ENCODE data around the gene LCN9.
"Not testable (repeated sequence)": the region's sequence is repeated elsewhere in the genome, so short reads cannot be mapped to it uniquely, and the experiment has no call there.

The LCN9 gene

GRCh38 chr9:135647884-135648283 is 15.2 kb upstream of the LCN9 start:
- no peak for DNase-seq (ENCODE audit: low read depth in 2 of 2)

- DNase-seq (ENCODE audit: low read depth in 2 of 2): no peak
Observed at GRCh38 chr9:135648494-135649410, 14.4 kb upstream of the LCN9 start.

- no peak for DNase-seq (ENCODE audit: low read depth in 2 of 2)
Observed at GRCh38 chr9:135649508-135649907, 13.6 kb upstream of the LCN9 start.

- DNase-seq (ENCODE audit: low read depth in 2 of 2): no peak
Observed at GRCh38 chr9:135650408-135650807, 12.7 kb upstream of the LCN9 start.

GRCh38 chr9:135655317-135655716 is 7.8 kb upstream of the LCN9 start:
- DNase-seq (ENCODE audit: low read depth in 2 of 2): no peak

- DNase-seq (ENCODE audit: low read depth in 2 of 2): no peak
Observed at GRCh38 chr9:135657416-135657815, 5.7 kb upstream of the LCN9 start.

GRCh38 chr9:135659252-135659651 is 3.9 kb upstream of the LCN9 start:
- DNase-seq (ENCODE audit: low read depth in 2 of 2): no peak

GRCh38 chr9:135660407-135660806 is 2.7 kb upstream of the LCN9 start:
- no peak for DNase-seq (ENCODE audit: low read depth in 2 of 2)

- DNase-seq (ENCODE audit: low read depth in 2 of 2): no peak
Observed at GRCh38 chr9:135661816-135662560, 1.1 kb upstream of the LCN9 start.

- no peak for DNase-seq (ENCODE audit: low read depth in 2 of 2)
Observed at GRCh38 chr9:135663451-135663770, 302 bp downstream of the LCN9 start.

- DNase-seq (ENCODE audit: low read depth in 2 of 2): no peak
Observed at GRCh38 chr9:135663857-135664256, 748 bp downstream of the LCN9 start.

- no peak for DNase-seq (ENCODE audit: low read depth in 2 of 2)
Observed at GRCh38 chr9:135664266-135664665, 1.2 kb downstream of the LCN9 start.

- DNase-seq (ENCODE audit: low read depth in 2 of 2): no peak
Observed at GRCh38 chr9:135664801-135665794, 2.0 kb downstream of the LCN9 start.

GRCh38 chr9:135665795-135666189 is 2.7 kb downstream of the LCN9 start:
- no peak for DNase-seq (ENCODE audit: low read depth in 2 of 2)

GRCh38 chr9:135666534-135667462 is 3.7 kb downstream of the LCN9 start:
- DNase-seq (ENCODE audit: low read depth in 2 of 2): no peak

- DNase-seq (ENCODE audit: low read depth in 2 of 2): no peak
Observed at GRCh38 chr9:135667463-135668001, 4.4 kb downstream of the LCN9 start.

- DNase-seq (ENCODE audit: low read depth in 2 of 2): not testable (repeated sequence)
Observed at GRCh38 chr9:135669018-135669417, 5.9 kb downstream of the LCN9 start.

- DNase-seq (ENCODE audit: low read depth in 2 of 2): no peak
Observed at GRCh38 chr9:135669616-135670285, 6.6 kb downstream of the LCN9 start.

GRCh38 chr9:135670721-135671590 is 7.8 kb downstream of the LCN9 start:
- DNase-seq (ENCODE audit: low read depth in 2 of 2): no peak

All from stimulated activated CD8-positive, alpha-beta memory T cell treated with anti-CD3 and anti-CD28 coated beads, Interleukin-7, amount 100 ng/mL, for 1 hour (primary cell).